ENCODE results near the gene FILIP1L. TPM values are rescaled to one million over a fixed set of nuclear protein-coding genes. Genes with fewer than 3 reads are reported as not detected.

FILIP1L gene
- total and polyA plus RNA-seq, 12 donors = 5.3 to 33.2 (median 17.4) TPM

DNA sequence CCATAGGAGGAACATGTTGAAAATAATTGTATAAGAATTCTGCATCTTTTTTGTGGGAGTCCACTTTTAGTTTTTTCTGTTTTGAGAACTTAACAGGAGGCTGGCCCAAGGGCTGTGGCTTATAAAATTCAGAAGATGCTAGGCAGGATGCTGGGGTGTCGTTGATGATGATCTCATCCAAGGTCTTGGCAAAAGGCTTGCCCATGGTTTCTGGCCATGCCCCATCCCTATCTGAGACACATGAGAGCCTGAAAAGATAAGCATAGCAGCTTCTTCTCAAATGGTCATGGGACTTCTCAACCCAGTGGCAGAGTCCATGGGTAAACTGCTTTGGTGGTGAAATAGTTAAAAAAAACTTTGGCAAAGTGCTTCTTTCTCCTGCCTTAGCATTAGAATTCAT, 261.4 kb downstream of the FILIP1L start:
- H3K9me3 ChIP-seq (replicated peaks in 1 of 3) = no peaks in the 10 kb centered on the region
- intact Hi-C loops (cut with DNase I) = no loop called here
- no peaks in the 10 kb centered on the region for H3K36me3 ChIP-seq (replicated peaks in 1 of 2)
- 29 to 50% (median 47%) methylated on average over 1 of the region's 1 CpG for WGBS, 4 donors
- H3K4me1 ChIP-seq (replicated peaks in 1 of 2) = no peaks in the 10 kb centered on the region
- H3K27me3 ChIP-seq = no peaks in the 10 kb centered on the region
- TF ChIP-seq POLR2A (IDR thresholded peaks at IDR 0.05) = no peak
- TF ChIP-seq, protein P1, sequence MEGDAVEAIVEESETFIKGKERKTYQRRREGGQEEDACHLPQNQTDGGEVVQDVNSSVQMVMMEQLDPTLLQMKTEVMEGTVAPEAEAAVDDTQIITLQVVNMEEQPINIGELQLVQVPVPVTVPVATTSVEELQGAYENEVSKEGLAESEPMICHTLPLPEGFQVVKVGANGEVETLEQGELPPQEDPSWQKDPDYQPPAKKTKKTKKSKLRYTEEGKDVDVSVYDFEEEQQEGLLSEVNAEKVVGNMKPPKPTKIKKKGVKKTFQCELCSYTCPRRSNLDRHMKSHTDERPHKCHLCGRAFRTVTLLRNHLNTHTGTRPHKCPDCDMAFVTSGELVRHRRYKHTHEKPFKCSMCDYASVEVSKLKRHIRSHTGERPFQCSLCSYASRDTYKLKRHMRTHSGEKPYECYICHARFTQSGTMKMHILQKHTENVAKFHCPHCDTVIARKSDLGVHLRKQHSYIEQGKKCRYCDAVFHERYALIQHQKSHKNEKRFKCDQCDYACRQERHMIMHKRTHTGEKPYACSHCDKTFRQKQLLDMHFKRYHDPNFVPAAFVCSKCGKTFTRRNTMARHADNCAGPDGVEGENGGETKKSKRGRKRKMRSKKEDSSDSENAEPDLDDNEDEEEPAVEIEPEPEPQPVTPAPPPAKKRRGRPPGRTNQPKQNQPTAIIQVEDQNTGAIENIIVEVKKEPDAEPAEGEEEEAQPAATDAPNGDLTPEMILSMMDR (IDR thresholded peaks at IDR 0.05) = no peak
- H3K27ac ChIP-seq = no peak overlapping the region
- DNase-seq = peak in 1 of 7 donors; percentile 15
- no peak overlapping the region for H3K4me3 ChIP-seq

DNA sequence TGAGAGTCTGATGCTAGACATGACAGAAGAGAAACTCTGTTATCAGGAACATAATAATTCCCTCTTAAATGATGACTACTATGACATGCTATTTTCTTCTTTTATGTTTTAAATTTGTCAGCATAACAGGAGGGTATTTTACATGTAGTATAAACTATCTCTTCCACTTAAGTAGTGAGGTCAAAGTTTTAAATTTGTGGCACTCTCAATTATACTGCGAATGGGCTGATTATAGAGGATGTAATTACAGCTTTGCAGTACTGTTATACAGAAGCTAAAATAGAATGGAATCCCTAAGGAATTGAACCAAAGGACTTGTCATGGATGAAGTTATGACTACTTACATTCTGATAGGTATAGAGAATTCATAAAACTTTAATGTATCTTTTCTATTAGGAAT, 262.3 kb downstream of the FILIP1L start:
- intact Hi-C loops (cut with DNase I) = no loop called here
- H3K9me3 ChIP-seq (replicated peaks in 1 of 3) = no peaks in the 10 kb centered on the region
- H3K27me3 ChIP-seq = no peaks in the 10 kb centered on the region
- H3K4me1 ChIP-seq (replicated peaks in 1 of 2) = peaks cover 0 to 2% of the 10 kb centered on the region in 2 donors
- no peak overlapping the region for H3K27ac ChIP-seq
- no peak overlapping the region for H3K4me3 ChIP-seq
- WGBS, 4 donors = 89 to 95% (median 92%) methylated on average over 1 of the region's 1 CpG
- H3K36me3 ChIP-seq (replicated peaks in 1 of 2) = no peaks in the 10 kb centered on the region
- no peak for TF ChIP-seq POLR2A (IDR thresholded peaks at IDR 0.05)
- TF ChIP-seq, protein P1 (IDR thresholded peaks at IDR 0.05) = no peak
- no peak for DNase-seq

DNA sequence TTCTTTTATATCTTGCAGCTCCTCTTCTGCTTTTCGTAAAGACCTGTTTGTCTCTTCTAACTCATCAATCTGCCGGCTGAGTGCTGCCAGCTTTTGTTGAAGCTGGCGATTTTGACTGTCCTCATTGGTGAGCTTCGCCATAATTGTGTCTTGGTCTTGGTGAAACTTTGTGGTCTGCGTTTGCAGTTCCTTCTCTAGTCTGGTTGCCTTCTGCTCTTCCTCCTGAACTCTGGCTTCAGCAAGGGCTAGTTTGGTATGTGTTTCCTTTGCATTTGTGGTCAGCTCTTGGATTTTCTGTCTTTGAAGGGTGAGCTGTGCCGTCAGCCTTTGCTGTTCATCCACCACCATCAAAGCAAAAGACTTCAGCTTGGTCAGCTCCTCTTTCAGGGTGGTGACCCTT, 263.7 kb downstream of the FILIP1L start:
- no peaks in the 10 kb centered on the region for H3K9me3 ChIP-seq (replicated peaks in 1 of 3)
- no peak overlapping the region for H3K27ac ChIP-seq
- 73 to 86% (median 79%) methylated on average over 6 of the region's 6 CpGs for WGBS, 4 donors
- peaks cover 0 to 15% of the 10 kb centered on the region in 2 donors for H3K4me1 ChIP-seq (replicated peaks in 1 of 2)
- no peak overlapping the region for H3K4me3 ChIP-seq
- no peak for DNase-seq
- no peaks in the 10 kb centered on the region for H3K27me3 ChIP-seq
- TF ChIP-seq POLR2A (IDR thresholded peaks at IDR 0.05) = no peak
- TF ChIP-seq, protein P1 (IDR thresholded peaks at IDR 0.05) = no peak
- H3K36me3 ChIP-seq (replicated peaks in 1 of 2) = no peaks in the 10 kb centered on the region
- intact Hi-C loops (cut with DNase I) = no loop called here

DNA sequence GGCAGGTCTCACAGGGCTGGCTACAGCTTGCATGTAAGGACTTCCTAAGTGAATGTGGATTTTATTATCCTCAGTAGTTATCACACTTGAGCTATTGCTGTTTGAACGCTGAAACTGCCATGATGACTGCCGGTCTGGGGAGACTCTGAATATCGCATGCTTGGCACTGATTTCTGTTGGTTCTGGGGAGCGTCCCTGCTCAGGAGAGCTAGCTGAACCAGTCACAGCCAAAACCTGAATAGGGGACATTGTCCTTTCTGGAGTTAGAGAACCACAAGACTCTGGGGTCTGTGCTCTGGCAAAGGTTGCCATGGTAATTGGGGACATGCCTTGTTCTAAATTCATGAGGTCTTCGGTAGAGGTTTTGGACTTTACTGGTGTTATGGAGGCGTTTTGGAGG, 265.9 kb downstream of the FILIP1L start:
- Histone ChIP-seq H3K36me3 (replicated peaks in 1 of 2) (no peaks in the 10 kb centered on the region), H3K27ac (no peak overlapping the region), H3K4me3 (no peak overlapping the region), H3K9me3 (replicated peaks in 1 of 3) (no peaks in the 10 kb centered on the region), H3K4me1 (replicated peaks in 1 of 2) (peaks cover 0 to 27% of the 10 kb centered on the region in 2 donors), H3K27me3 (no peaks in the 10 kb centered on the region)
- TF ChIP-seq, protein P1 (IDR thresholded peaks at IDR 0.05) = no peak
- no peak for TF ChIP-seq POLR2A (IDR thresholded peaks at IDR 0.05)
- WGBS, 4 donors = 94 to 97% (median 96%) methylated on average over 6 of the region's 6 CpGs
- DNase-seq = no peak
- intact Hi-C loops (cut with DNase I) = loop anchor here (10.0 kb wide), 1 partner anchor 216 kb away; no protein-coding TSS in a partner anchor

Data from adrenal gland (tissue), 12 donors.